Measurements from ENCODE around the gene GIGYF2. TPM values are rescaled to one million over a fixed set of nuclear protein-coding genes. Genes with fewer than 3 reads are reported as not detected.

Gene GIGYF2
- polyA plus RNA-seq, 2 of the 4 experiments (the other 2 are of a cell fraction) = 31.2 to 46.3 TPM

- TF ChIP-seq MYC (IDR thresholded peaks at IDR 0.05; ENCODE audit: borderline replicate concordance, low read length) (no peak), FOXS1 (CRISPR knock-in tag; IDR thresholded peaks at IDR 0.05) (no peak), JUNB (IDR thresholded peaks at IDR 0.05) (peak; percentile 67), POLR2AphosphoS2 (conservative IDR thresholded peaks at IDR 0.05; ENCODE audit: low read length) (no peak), HOXA7 (CRISPR knock-in tag; IDR thresholded peaks at IDR 0.05) (no peak), CTCF (IDR thresholded peaks at IDR 0.05) (no peak), MAX (IDR thresholded peaks at IDR 0.05) (peak; percentile 42), EP300 (IDR thresholded peaks at IDR 0.05) (peak; percentile 71 to 72; a peak in 2 of 5 replicates), EHF (CRISPR knock-in tag; IDR thresholded peaks at IDR 0.05) (no peak), CBX8 (IDR thresholded peaks at IDR 0.05) (no peak), RNF2 (IDR thresholded peaks at IDR 0.05; ENCODE audit: borderline replicate concordance, low read depth) (no peak), HOXB5 (CRISPR knock-in tag; IDR thresholded peaks at IDR 0.05) (no peak), HEYL (CRISPR knock-in tag; IDR thresholded peaks at IDR 0.05) (no peak)
- TF ChIP-seq, protein P1, sequence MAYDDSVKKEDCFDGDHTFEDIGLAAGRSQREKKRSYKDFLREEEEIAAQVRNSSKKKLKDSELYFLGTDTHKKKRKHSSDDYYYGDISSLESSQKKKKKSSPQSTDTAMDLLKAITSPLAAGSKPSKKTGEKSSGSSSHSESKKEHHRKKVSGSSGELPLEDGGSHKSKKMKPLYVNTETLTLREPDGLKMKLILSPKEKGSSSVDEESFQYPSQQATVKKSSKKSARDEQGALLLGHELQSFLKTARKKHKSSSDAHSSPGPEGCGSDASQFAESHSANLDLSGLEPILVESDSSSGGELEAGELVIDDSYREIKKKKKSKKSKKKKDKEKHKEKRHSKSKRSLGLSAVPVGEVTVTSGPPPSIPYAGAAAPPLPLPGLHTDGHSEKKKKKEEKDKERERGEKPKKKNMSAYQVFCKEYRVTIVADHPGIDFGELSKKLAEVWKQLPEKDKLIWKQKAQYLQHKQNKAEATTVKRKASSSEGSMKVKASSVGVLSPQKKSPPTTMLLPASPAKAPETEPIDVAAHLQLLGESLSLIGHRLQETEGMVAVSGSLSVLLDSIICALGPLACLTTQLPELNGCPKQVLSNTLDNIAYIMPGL (CRISPR knock-in tag; IDR thresholded peaks at IDR 0.05; ENCODE audit: borderline replicate concordance) = no peak
Observed at GRCh38 chr2:232854082-232854481, 157.0 kb downstream of the GIGYF2 start (continued).

DNA sequence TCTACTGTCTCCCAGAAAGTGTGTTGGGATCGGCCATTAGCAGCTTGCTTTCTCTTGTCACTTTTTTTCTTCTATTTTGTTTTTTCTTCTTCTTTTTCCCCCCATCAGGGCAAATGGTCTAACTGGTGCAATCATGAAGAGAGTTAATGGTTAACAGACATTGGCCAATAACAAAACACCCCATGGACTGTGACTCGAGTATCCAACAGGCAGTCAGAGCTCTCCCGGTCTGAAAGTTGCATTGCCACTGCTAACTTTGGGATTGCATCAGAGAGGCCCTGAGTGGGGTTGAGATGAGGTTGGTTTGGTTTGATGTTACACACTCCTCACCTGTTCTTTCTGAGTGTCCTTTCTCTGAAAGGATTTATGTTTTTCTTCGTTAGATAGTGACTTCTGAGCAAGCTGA, 160.0 kb downstream of the GIGYF2 start:
- peak overlapping the region; percentile 21; the same call in 2 of the 3 replicates for H3K4me3 ChIP-seq
- H3K4me2 ChIP-seq = peak overlapping the region; percentile 90
- H3K4me1 ChIP-seq = peaks cover 87% of the 10 kb centered on the region
- H3K27ac ChIP-seq = peak overlapping the region; percentile 96 to 98
- ChIA-PET CTCF (interaction anchor here (1.1 to 4.8 kb wide), 8 partner anchors 12 to 394 kb away, joined by 3 to 21 read pairs (median 6); partner anchors contain the start of gene ATG16L1), POLR2A (interaction anchor here (1.1 to 1.9 kb wide), 6 partner anchors 13 to 394 kb away, joined by 3 to 11 read pairs (median 4); partner anchors contain the start of gene ATG16L1)
- no peak for FAIRE-seq
- DNase-seq (ENCODE audit: low read depth in 1 of 2, low spot score in 1 of 2) = peak; percentile 73 to 87
- no peaks in the 10 kb centered on the region for H3K9me3 ChIP-seq
- ATAC-seq = peak; percentile 68 to 85
- WGBS (ENCODE audit: missing lambda C conversion rate) = 26% methylated on average over 4 of the region's 4 CpGs
- no peak for TF ChIP-seq RFX5 (IDR thresholded peaks at IDR 0.05)
- peak; percentile 33; the same call in 2 of the 3 replicates for TF ChIP-seq SMC3 (IDR thresholded peaks at IDR 0.05)
- TF ChIP-seq ZSCAN20 (CRISPR knock-in tag; IDR thresholded peaks at IDR 0.05) = no peak
- TF ChIP-seq, protein P2, sequence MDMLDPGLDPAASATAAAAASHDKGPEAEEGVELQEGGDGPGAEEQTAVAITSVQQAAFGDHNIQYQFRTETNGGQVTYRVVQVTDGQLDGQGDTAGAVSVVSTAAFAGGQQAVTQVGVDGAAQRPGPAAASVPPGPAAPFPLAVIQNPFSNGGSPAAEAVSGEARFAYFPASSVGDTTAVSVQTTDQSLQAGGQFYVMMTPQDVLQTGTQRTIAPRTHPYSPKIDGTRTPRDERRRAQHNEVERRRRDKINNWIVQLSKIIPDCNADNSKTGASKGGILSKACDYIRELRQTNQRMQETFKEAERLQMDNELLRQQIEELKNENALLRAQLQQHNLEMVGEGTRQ (IDR thresholded peaks at IDR 0.05) = no peak
- TF ChIP-seq, protein P3, sequence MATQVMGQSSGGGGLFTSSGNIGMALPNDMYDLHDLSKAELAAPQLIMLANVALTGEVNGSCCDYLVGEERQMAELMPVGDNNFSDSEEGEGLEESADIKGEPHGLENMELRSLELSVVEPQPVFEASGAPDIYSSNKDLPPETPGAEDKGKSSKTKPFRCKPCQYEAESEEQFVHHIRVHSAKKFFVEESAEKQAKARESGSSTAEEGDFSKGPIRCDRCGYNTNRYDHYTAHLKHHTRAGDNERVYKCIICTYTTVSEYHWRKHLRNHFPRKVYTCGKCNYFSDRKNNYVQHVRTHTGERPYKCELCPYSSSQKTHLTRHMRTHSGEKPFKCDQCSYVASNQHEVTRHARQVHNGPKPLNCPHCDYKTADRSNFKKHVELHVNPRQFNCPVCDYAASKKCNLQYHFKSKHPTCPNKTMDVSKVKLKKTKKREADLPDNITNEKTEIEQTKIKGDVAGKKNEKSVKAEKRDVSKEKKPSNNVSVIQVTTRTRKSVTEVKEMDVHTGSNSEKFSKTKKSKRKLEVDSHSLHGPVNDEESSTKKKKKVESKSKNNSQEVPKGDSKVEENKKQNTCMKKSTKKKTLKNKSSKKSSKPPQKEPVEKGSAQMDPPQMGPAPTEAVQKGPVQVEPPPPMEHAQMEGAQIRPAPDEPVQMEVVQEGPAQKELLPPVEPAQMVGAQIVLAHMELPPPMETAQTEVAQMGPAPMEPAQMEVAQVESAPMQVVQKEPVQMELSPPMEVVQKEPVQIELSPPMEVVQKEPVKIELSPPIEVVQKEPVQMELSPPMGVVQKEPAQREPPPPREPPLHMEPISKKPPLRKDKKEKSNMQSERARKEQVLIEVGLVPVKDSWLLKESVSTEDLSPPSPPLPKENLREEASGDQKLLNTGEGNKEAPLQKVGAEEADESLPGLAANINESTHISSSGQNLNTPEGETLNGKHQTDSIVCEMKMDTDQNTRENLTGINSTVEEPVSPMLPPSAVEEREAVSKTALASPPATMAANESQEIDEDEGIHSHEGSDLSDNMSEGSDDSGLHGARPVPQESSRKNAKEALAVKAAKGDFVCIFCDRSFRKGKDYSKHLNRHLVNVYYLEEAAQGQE (IDR thresholded peaks at IDR 0.05) = no peak
- peak in 1 of 2 experiments; percentile 28; a peak in 1 of 5 replicates for TF ChIP-seq RAD21 (conservative IDR thresholded peaks at IDR 0.05 in 1 of 2, IDR thresholded peaks at IDR 0.05 in 1 of 2)
- TF ChIP-seq RARB (CRISPR knock-in tag; IDR thresholded peaks at IDR 0.05) = no peak
- peak; percentile 32; the same call in 1 of the 2 replicates for TF ChIP-seq FOSL2 (IDR thresholded peaks at IDR 0.05)
- TF ChIP-seq FOSL2 (CRISPR knock-in tag; IDR thresholded peaks at IDR 0.05) = peak; percentile 11; the same call in 1 of the 2 replicates
- no peak for TF ChIP-seq POLR2AphosphoS2 (conservative IDR thresholded peaks at IDR 0.05; ENCODE audit: low read length)
- TF ChIP-seq, protein P4, sequence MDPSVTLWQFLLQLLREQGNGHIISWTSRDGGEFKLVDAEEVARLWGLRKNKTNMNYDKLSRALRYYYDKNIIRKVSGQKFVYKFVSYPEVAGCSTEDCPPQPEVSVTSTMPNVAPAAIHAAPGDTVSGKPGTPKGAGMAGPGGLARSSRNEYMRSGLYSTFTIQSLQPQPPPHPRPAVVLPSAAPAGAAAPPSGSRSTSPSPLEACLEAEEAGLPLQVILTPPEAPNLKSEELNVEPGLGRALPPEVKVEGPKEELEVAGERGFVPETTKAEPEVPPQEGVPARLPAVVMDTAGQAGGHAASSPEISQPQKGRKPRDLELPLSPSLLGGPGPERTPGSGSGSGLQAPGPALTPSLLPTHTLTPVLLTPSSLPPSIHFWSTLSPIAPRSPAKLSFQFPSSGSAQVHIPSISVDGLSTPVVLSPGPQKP (IDR thresholded peaks at IDR 0.05; ENCODE audit: low read depth, low read length) = no peak
- peak; percentile 80 to 82; a peak in 3 of 5 replicates for TF ChIP-seq EP300 (IDR thresholded peaks at IDR 0.05)
- TF ChIP-seq, protein P1 (CRISPR knock-in tag; IDR thresholded peaks at IDR 0.05; ENCODE audit: borderline replicate concordance) = no peak
- peak; percentile 50; the same call in 1 of the 2 replicates for TF ChIP-seq JUNB (IDR thresholded peaks at IDR 0.05)
- peak; percentile 85 for TF ChIP-seq HES2 (IDR thresholded peaks at IDR 0.05)
- no peak for TF ChIP-seq NFE2L2 (conservative IDR thresholded peaks at IDR 0.05; ENCODE audit: low read length)

Data from A549 (cell line).